Anterior cingulate cortex (tissue), 58 donors: ENCODE results near the gene REEP6.
"Not testable (repeated sequence)": the region's sequence is repeated elsewhere in the genome, so short reads cannot be mapped to it uniquely, and the experiment has no call there.

Source experiments
- DNase-seq, 58 donors: peaks; one replicate each; lab custom pipeline; 2025; lab: John Stamatoyannopoulos, UW

REEP6 gene

GRCh38 chr19:1533510-1534150, 42.6 kb downstream of the REEP6 start:
- no peak for DNase-seq

GRCh38 chr19:1534972-1535371, 44.0 kb downstream of the REEP6 start:
- no peak for DNase-seq

- DNase-seq = not testable (repeated sequence)
Observed at GRCh38 chr19:1535699-1536098, 44.7 kb downstream of the REEP6 start.

GRCh38 chr19:1538978-1539377, 48.0 kb downstream of the REEP6 start:
- no peak for DNase-seq

- DNase-seq = not testable (repeated sequence)
Observed at GRCh38 chr19:1539749-1540148, 48.8 kb downstream of the REEP6 start.

- peak in 6 of 58 donors; percentile 3 to 21 (median 13) for DNase-seq
Observed at GRCh38 chr19:1540365-1540925, 49.5 kb downstream of the REEP6 start.
